Hepatocyte (in vitro differentiated cells): ENCODE data around the gene ZBED1.

ENCODE experiments used
- EZH2phosphoT487 ChIP-seq: fragments of 200-600 bp; sonication (generic); IDR thresholded peaks from one replicate; pipeline ENCODE4 v1.6.1; 2018; ENCODE audit warnings: antibody characterized with exemption, mild to moderate bottlenecking, low read depth, moderate library complexity; ENCODE audit not compliant: unreplicated experiment, severe bottlenecking
- TF ChIP-seq, protein P1 (sequence below): fragments of 200-600 bp; sonication (generic); IDR thresholded peaks from 2 replicates; pipeline ENCODE4 v1.5.1; 2016; ENCODE audit warnings: antibody characterized with exemption, mild to moderate bottlenecking; ENCODE audit not compliant: poor library complexity

DNA sequence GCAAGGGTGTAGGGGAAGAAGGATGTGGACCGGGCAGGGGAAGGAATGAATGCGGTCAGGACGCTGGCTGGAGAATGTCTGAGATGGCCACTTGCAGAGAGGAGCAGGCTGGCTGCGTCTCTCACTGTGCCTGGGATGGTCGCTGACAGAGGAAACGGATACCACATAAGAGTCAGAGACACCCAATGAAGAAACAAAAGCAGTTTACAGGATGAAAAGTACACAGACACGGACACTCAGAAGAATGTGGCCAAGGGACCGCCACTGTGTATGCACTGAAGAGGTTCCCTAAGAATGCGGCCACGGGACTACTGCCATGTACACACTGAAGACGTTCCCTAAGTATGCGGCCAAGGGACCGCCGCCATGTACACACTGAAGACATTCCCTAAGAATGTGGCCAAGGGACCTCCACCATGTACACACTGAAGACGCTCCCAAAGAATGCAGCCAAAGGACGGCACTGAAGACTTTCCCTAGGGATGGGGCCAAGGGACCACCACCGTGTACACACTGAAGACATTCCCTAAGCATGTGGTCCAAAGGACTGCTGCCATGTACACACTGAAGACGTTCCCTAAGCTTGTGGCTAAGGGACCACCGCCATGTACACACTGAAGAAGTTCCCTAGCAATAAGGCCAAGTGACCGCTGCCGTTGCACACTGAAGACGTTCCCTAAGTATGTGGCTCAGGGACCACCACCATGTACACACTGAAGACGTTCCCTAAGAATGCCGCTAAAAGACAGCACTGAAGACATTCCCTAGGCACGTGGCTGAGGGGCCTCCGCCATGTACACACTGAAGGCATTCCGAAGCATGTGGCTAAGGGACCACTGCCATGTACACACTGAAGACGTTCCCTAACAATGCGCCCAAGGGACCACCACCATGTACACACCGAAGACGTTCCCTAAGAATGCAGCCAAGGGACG lies 32.2 kb downstream of the ZBED1 start:
- TF ChIP-seq, protein P1, sequence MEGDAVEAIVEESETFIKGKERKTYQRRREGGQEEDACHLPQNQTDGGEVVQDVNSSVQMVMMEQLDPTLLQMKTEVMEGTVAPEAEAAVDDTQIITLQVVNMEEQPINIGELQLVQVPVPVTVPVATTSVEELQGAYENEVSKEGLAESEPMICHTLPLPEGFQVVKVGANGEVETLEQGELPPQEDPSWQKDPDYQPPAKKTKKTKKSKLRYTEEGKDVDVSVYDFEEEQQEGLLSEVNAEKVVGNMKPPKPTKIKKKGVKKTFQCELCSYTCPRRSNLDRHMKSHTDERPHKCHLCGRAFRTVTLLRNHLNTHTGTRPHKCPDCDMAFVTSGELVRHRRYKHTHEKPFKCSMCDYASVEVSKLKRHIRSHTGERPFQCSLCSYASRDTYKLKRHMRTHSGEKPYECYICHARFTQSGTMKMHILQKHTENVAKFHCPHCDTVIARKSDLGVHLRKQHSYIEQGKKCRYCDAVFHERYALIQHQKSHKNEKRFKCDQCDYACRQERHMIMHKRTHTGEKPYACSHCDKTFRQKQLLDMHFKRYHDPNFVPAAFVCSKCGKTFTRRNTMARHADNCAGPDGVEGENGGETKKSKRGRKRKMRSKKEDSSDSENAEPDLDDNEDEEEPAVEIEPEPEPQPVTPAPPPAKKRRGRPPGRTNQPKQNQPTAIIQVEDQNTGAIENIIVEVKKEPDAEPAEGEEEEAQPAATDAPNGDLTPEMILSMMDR, result no peak
- no peak for TF ChIP-seq EZH2phosphoT487
